Kidney glomerular epithelial cell (primary cell): Measurements from ENCODE around the gene RIOX2.

Experiments
- DNase-seq: peaks from one replicate; lab custom pipeline; 2025; lab: John Stamatoyannopoulos, UW

RIOX2 gene

GRCh38 chr3:97990624-97991292 is 18.5 kb upstream of the RIOX2 start:
- no peak for DNase-seq

DNA sequence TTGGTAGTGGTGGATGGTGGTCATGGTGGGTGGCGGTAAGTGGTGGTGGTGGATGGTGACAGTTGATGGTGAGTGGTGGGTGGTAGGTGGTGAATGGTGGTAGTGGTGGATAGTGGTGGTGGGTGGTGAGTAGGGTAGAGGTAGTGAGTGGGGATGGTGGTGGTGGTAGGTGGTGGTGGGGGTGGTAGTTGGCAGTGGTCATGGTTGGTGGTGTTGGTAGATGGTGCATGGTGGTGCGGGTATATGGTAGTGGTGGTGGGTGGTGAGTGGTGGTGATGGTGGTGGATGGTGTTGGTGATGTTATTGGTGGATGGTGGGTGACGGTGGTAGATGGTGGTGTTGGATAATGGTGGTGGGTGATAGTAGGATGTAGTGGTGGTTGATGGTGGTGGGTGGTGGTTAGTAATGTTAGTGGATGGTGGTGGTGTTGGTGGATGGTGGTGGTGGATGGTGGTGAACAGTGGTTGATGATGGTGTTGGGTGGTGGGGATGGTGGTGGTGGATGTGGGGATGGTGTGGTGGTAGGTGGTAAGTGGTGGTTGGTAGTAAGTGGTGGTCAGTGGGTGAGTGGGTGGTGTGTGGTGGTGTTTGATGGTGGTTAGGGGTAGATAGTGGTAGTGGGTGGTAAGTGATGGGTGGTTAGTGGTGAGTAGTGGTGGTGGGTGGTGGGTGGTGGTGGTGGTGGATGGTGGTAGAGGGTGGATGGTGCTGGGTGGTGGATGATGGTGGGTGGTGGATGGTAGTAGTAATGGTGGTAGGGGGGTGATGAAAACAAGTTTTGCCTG is 16.7 kb upstream of the RIOX2 start:
- DNase-seq = no peak

DNA sequence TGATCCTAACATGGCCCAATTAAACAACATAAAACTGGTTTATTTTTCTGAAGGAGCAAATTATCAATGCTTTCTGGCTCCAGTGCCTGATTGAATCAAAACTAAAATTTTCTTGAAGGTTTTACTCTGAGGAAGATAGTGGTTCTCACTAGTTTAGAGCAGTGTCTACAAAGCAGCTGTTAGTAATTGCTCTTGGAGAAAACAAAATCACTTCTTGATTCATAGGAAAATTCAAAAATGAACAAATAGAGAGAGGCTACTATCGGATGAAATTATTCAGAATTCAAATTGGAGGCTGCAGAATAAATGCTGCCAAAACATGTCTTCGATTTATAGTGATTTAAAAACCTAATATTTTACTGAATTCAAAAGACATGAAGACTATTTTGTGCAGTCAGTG is 15.1 kb upstream of the RIOX2 start:
- no peak for DNase-seq

GRCh38 chr3:97983933-97984491 is 11.8 kb upstream of the RIOX2 start:
- DNase-seq = no peak

- DNase-seq = peak; percentile 29
These were observed 9.7 kb upstream of the RIOX2 start for GRCh38 chr3:97981886-97982285.

DNA sequence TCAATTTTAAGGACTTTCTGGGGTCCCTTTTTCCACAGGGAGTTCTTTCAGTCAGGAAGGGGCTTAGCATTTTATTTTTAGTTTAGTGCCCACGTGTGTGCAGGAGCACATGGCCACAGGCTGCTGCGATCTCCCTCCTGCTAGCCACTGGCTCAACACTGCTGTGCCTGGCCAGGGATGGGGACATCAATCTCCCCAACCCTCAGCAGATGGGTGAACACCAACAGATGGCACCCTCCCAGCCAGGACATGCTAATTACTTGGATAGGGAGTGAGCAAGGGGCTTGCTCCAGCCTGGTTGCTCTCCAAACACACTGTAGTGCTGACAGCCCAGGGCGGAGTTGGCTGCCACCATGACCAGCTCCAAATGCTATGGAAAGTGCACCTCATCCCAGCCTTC is 7.4 kb upstream of the RIOX2 start:
- DNase-seq = no peak

DNA sequence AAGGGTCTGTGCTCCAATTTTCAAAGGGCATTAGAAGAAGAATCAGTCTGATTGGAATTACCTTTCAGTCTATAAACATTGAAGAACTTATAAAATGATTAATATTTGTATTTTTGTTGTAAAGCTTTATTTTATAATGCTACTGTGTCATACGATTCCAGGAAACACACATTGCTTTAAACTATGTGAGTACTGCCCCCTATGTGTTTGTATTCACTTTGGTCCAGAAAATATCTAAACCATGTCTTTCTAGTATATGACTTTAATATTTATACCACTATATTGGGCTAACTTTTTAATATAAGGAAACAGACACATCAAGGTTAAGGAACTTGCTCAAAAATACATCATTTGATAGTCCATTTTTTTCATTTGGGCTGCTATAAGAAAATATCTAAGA is 3.2 kb upstream of the RIOX2 start:
- DNase-seq = no peak

DNA sequence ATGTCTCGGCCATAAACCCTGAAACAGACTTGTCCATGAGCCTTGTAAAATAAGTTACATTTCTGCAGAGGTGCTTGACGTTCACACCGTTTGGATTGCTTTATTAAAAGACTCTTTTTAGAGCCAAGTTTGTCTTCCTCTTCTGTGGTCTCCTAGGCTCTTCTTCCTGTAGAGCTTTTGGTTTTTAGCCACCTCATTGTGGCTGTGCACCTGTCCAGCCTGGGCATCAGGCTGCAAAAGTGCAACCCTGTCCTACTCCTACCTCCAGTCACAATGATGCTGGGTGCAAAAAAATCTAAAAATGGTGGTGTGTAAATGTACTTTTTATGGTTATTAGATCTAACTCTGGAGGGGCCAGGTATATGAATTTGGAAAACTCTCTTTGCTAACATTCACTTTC is 2.8 kb upstream of the RIOX2 start:
- DNase-seq = no peak

- DNase-seq = no peak
These were observed 745 bp upstream of the RIOX2 start for GRCh38 chr3:97972976-97973375.

DNA sequence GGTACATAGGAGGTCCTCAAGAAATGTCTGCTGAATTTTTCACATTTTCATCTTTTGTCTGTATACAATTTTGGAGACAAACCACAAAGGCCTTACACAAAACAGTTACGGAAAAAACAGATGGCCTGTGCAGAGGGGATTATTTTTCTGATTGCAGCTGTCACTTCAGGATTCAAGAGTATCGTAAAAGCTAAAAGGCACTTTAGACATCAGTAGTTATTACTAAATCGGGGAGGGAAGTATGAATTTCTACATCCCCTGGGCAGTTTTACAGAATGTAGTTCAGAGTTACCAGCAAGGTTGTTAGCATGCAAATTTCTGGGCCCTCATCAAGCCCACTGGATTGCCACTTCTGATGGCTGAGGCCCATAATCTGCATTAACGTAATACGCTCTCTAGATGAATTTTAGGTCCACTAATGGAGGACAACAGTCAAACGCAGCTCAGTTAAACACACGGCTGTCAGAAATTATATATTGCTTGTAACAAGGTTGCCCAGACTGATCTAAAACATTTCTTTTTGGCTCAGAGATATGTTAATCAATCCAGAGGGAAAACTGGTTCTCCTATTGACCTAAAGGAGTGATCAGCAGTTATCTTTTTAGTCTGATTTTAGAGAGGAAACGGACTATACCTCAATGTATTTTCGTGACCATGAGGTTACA is 1.1 kb downstream of the RIOX2 start:
- no peak for DNase-seq

DNA sequence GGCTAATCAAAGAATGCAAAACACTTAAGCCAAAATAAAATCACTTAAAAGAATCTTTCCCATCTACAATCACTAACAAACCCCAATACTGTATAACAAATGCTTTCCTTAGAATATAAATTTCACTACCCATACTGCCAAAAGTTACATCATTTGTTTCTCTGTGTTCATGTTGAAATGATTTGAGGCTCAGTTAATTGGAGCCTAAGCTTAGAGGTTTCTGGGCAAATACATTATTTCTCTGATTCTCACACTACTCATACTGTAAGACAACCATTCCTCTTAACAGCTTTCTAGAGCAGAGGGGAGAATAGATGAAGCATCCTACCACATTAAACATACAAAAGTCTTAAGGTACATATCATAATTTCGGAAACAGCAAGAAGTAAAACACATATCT is 2.1 kb downstream of the RIOX2 start:
- no peak for DNase-seq

- no peak for DNase-seq
These were observed 2.7 kb downstream of the RIOX2 start for GRCh38 chr3:97969541-97969940.

- DNase-seq = no peak
These were observed 3.9 kb downstream of the RIOX2 start for GRCh38 chr3:97968376-97968775.

DNA sequence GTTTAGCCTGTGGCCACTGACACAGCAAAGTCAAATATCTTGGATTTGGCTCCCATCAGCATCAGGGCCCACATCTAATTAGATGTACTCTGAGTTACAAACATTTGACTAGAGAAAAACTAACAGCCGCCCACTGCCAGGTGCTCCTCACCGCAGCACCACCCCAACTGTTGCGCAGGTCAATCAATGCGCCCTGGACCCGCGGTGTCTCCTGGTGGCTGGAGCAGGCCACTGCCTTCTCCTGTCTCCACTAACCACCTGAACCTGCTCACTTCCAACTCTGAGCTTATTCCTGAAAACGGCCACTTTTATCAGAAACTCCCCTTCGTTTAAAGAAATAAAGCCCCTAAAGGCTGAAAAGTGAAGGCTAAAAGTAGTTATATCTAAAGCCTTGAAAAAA is 4.3 kb downstream of the RIOX2 start:
- no peak for DNase-seq

GRCh38 chr3:97960993-97961766 is 11.1 kb downstream of the RIOX2 start:
- DNase-seq = no peak

DNA sequence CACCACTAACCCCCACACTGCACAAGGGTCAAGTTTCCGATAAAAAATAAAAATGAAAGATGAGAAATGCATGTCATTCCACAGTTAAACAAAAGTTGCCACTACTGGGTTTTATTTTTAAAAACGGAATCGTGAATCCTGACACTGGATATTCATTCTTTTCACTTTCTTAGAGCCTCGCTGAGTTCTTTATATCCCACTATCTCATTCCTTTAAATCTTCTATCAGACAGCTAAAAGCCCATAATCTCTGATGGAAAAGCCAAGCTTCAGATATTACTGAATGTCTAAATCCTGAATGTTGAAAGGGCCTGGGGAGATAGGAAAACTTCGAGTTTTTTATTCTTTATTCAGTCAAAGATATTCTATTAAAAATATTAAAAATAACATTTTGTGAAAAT is 11.7 kb downstream of the RIOX2 start:
- DNase-seq = no peak

DNA sequence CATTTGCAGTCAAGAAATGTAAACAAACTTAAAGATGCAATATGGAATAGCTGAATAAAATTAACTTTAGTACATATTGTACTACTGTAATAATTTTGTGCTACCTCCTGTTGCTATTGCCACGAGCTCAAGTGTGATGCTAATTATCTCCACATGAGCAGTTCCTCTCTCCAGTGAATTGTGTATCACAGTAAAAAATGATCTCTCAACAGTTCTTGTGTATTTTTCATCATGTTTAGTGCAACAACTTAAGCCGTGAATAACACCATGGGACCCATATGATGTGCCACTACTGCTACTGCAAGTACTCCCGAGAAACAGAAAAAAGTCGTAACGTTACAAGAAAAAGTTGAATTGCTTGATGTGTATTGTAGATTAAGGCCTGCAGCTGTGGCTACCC is 12.4 kb downstream of the RIOX2 start:
- no peak for DNase-seq

DNA sequence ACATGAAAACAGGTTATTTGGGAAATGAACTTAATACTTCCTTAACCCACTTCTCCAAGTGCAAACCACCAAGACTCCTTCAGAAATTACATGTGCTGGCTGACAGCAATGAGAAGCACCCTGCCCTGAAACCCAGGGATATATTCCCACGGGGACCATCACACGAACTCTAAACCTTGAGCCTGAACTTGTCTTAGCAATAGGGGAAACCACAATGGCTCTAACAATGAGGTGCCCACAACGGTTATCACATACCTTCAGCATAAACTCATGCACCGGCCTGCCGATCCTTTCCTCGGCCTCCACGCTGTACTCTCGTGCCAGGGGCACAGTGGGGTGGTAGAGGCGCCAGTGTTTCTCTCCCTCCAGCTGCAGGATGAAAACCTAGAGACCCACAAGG is 13.4 kb downstream of the RIOX2 start:
- DNase-seq = no peak

- no peak for DNase-seq
These were observed 13.8 kb downstream of the RIOX2 start for GRCh38 chr3:97958396-97958795.

DNA sequence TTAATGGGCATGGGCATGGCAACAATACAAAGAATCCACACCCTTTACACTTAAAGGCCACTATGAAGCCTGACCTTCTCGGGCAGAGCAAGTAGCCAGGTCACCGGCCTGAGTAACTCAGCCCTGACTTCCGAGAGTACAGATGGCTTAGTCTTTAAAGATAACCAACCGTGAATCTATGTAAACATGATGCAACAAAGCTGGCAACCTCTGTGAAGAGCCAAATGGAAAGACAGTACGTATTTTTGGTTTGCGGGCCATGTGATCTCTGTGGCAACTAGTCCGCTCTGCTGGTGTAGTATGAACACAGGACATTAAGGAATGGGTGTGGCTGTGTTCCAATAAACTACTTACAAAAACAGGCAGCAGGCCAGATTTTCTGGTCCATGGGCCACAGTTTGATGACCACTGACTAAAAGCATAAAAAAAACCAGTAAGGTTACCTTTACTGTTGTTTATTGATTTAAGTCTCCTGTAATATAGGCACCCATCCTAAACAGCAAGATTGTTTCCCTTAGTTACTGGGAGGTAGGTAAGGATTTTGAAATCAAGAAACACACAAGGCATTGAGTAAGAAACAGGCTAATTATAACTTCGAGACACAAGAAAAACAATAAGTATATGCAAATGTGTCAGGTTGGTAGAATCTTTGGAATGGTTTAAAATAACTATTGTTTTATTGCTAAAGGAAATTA is 14.5 kb downstream of the RIOX2 start:
- DNase-seq = peak; percentile 20

GRCh38 chr3:97956051-97956450 is 16.2 kb downstream of the RIOX2 start:
- DNase-seq = no peak
